Measurements from ENCODE around the gene PIAS4. TPM values are rescaled to one million over a fixed set of nuclear protein-coding genes. Genes with fewer than 3 reads are reported as not detected.

Gene PIAS4
- total RNA-seq, 1 experiment from 2014 or later, result 29.3 TPM

DNA sequence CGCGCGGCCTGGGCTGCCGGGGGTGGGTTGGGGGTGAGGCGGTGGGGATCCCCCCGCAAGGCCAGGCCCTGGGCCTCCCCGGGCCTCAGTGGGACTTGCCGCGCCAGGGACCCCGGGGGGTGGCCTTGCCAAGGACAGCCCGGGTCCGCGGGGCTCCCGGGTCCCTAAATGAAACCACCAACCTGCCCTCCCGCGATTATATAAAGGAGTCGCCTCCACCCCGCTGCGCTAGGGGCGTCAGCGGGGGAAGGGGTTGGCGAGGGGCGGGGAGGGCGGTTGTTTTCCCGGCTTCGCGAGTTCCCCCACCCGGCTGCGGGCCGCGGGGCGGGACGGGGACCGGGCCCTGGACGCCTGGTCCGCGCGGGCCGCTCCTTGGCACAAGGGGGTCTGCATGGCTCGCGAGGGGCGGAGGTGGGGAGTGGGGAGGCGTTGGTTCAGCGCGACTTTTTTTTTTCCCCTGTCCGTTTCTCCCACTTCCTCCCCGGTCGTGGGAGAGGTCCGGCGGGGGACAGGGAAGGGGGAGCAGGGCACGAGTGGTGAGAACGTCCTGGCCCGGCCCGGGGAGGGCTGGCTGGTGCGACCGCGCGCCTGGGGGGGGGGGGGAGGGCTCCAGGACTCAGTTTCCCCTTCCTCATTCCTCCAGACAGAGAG, 60.0 kb downstream of the PIAS4 start:
- TF ChIP-seq, protein P1, sequence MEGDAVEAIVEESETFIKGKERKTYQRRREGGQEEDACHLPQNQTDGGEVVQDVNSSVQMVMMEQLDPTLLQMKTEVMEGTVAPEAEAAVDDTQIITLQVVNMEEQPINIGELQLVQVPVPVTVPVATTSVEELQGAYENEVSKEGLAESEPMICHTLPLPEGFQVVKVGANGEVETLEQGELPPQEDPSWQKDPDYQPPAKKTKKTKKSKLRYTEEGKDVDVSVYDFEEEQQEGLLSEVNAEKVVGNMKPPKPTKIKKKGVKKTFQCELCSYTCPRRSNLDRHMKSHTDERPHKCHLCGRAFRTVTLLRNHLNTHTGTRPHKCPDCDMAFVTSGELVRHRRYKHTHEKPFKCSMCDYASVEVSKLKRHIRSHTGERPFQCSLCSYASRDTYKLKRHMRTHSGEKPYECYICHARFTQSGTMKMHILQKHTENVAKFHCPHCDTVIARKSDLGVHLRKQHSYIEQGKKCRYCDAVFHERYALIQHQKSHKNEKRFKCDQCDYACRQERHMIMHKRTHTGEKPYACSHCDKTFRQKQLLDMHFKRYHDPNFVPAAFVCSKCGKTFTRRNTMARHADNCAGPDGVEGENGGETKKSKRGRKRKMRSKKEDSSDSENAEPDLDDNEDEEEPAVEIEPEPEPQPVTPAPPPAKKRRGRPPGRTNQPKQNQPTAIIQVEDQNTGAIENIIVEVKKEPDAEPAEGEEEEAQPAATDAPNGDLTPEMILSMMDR (IDR thresholded peaks at IDR 0.05; ENCODE audit: unreplicated experiment), result no peak
- no peak for DNase-seq
- CTCF ChIA-PET, result no interaction called here
- Mint-ChIP-seq H3K36me3 (ENCODE audit: insufficient read depth, unreplicated experiment) (peaks cover 37% of the 10 kb centered on the region), H3K4me3 (ENCODE audit: low read depth, unreplicated experiment) (peak overlapping the region; percentile 34), H3K4me1 (ENCODE audit: low read depth, unreplicated experiment) (no peaks in the 10 kb centered on the region), H3K27me3 (ENCODE audit: unreplicated experiment) (no peaks in the 10 kb centered on the region), H3K9me3 (ENCODE audit: low read depth, unreplicated experiment) (no peaks in the 10 kb centered on the region), H3K27ac (ENCODE audit: unreplicated experiment) (no peak overlapping the region)
- BruUV-seq (replicated peaks), result no TSS peak
- intact Hi-C loops (cut with micrococcal nuclease; ENCODE audit: unreplicated experiment), result no loop called here

GRCh38 chr19:4068047-4068966, 60.8 kb downstream of the PIAS4 start:
- CTCF ChIA-PET, result no interaction called here
- peaks cover 29% of the 10 kb centered on the region for H3K36me3 Mint-ChIP-seq (ENCODE audit: insufficient read depth, unreplicated experiment)
- DNase-seq, result no peak
- intact Hi-C loops (cut with micrococcal nuclease; ENCODE audit: unreplicated experiment), result no loop called here
- no TSS peak for BruUV-seq (replicated peaks)
- no peak overlapping the region for H3K27ac Mint-ChIP-seq (ENCODE audit: unreplicated experiment)
- no peaks in the 10 kb centered on the region for H3K27me3 Mint-ChIP-seq (ENCODE audit: unreplicated experiment)
- TF ChIP-seq, protein P1 (IDR thresholded peaks at IDR 0.05; ENCODE audit: unreplicated experiment), result no peak
- H3K4me1 Mint-ChIP-seq (ENCODE audit: low read depth, unreplicated experiment), result no peaks in the 10 kb centered on the region
- H3K4me3 Mint-ChIP-seq (ENCODE audit: low read depth, unreplicated experiment), result peak overlapping the region; percentile 34
- no peaks in the 10 kb centered on the region for H3K9me3 Mint-ChIP-seq (ENCODE audit: low read depth, unreplicated experiment)

- intact Hi-C loops (cut with micrococcal nuclease; ENCODE audit: unreplicated experiment), result no loop called here
- DNase-seq, result no peak
- peaks cover 18% of the 10 kb centered on the region for H3K36me3 Mint-ChIP-seq (ENCODE audit: insufficient read depth, unreplicated experiment)
- H3K4me3 Mint-ChIP-seq (ENCODE audit: low read depth, unreplicated experiment), result no peak overlapping the region
- H3K27me3 Mint-ChIP-seq (ENCODE audit: unreplicated experiment), result no peaks in the 10 kb centered on the region
- H3K27ac Mint-ChIP-seq (ENCODE audit: unreplicated experiment), result no peak overlapping the region
- H3K4me1 Mint-ChIP-seq (ENCODE audit: low read depth, unreplicated experiment), result no peaks in the 10 kb centered on the region
- H3K9me3 Mint-ChIP-seq (ENCODE audit: low read depth, unreplicated experiment), result no peaks in the 10 kb centered on the region
- TF ChIP-seq, protein P1 (IDR thresholded peaks at IDR 0.05; ENCODE audit: unreplicated experiment), result no peak
- CTCF ChIA-PET, result interaction anchor here (0.6 kb wide), 1 partner anchor 135 kb away, joined by 3 read pairs; no protein-coding TSS in a partner anchor
- BruUV-seq (replicated peaks), result no TSS peak
Observed at GRCh38 chr19:4069331-4069959, 61.9 kb downstream of the PIAS4 start.

- H3K4me3 Mint-ChIP-seq (ENCODE audit: low read depth, unreplicated experiment), result no peak overlapping the region
- intact Hi-C loops (cut with micrococcal nuclease; ENCODE audit: unreplicated experiment), result no loop called here
- peaks cover 8% of the 10 kb centered on the region for H3K36me3 Mint-ChIP-seq (ENCODE audit: insufficient read depth, unreplicated experiment)
- no peak for DNase-seq
- CTCF ChIA-PET, result no interaction called here
- no peaks in the 10 kb centered on the region for H3K4me1 Mint-ChIP-seq (ENCODE audit: low read depth, unreplicated experiment)
- H3K9me3 Mint-ChIP-seq (ENCODE audit: low read depth, unreplicated experiment), result no peaks in the 10 kb centered on the region
- H3K27ac Mint-ChIP-seq (ENCODE audit: unreplicated experiment), result no peak overlapping the region
- no peaks in the 10 kb centered on the region for H3K27me3 Mint-ChIP-seq (ENCODE audit: unreplicated experiment)
- no TSS peak for BruUV-seq (replicated peaks)
- TF ChIP-seq, protein P1 (IDR thresholded peaks at IDR 0.05; ENCODE audit: unreplicated experiment), result no peak
Observed at GRCh38 chr19:4071610-4072009, 64.1 kb downstream of the PIAS4 start.

Measured in Calu3 (cell line).